OCI-LY1 (cell line): ENCODE results near the gene SAMD3.

Experiments
- CTCF ChIP-seq: fragments of 200-600 bp; sonication (generic), shearing (Covaris generic); IDR thresholded peaks from 2 replicates; pipeline ENCODE4 v1.5.1; 2017; ENCODE audit warnings: mild to moderate bottlenecking, antibody characterized with exemption, low read length, moderate library complexity, mixed read lengths
- EZH2 ChIP-seq: fragments of 200-600 bp; sonication (generic), shearing (Covaris generic); IDR thresholded peaks from 2 replicates; pipeline ENCODE4 v1.8.0; 2017; ENCODE audit warnings: borderline replicate concordance, mixed run types, mild to moderate bottlenecking, antibody characterized with exemption, low read length, moderate library complexity, mixed read lengths

GRCh38 chr6:130099119-130099518 lies 123.6 kb downstream of the SAMD3 start:
- TF ChIP-seq CTCF: no peak
- TF ChIP-seq EZH2: no peak
